GM23338 (cell line): ENCODE measurements around the gene PDE3A. TPM values are rescaled to one million over a fixed set of nuclear protein-coding genes. Genes with fewer than 3 reads are reported as not detected.

Source experiments
- ATAC-seq: fragments of 200-7000 bp; cut with Tn5 transposase; 3 replicates; pipeline ENCODE4 v1.9.1; 2020
- DNase-seq: peaks from one replicate; pipeline ENCODE4 v3.0.0-alpha.2; 2015; ENCODE audit warnings: low spot score
- H2AFZ ChIP-seq: fragments of 200-600 bp; sonication (generic); 2 replicates; pipeline ENCODE4 v1.8.0; 2016; ENCODE audit warnings: antibody characterized with exemption, mild to moderate bottlenecking, moderate library complexity
- H3F3A ChIP-seq: fragments of 200-600 bp; sonication (generic); replicated peaks from 2 replicates; pipeline ENCODE4 v1.8.0; 2017; ENCODE audit warnings: antibody characterized with exemption, mixed run types, low read depth
- H3K27ac ChIP-seq: fragments of 200-600 bp; sonication (generic); 2 replicates; pipeline ENCODE4 v1.6.1; 2016; ENCODE audit warnings: low read depth
- H3K27me3 ChIP-seq: fragments of 200-600 bp; sonication (generic); 2 replicates; pipeline ENCODE4 v1.8.0; 2016; ENCODE audit warnings: mild to moderate bottlenecking, mixed run types, moderate library complexity; ENCODE audit not compliant: insufficient read depth
- H3K36me3 ChIP-seq: fragments of 200-600 bp; sonication (generic); 2 replicates; pipeline ENCODE4 v1.8.0; 2016; ENCODE audit warnings: mild to moderate bottlenecking; ENCODE audit not compliant: insufficient read depth
- H3K4me1 ChIP-seq: fragments of 200-600 bp; sonication (generic); 2 replicates; pipeline ENCODE4 v1.8.0; 2016; ENCODE audit warnings: mild to moderate bottlenecking, moderate library complexity; ENCODE audit not compliant: insufficient read depth
- H3K4me2 ChIP-seq: fragments of 200-600 bp; sonication (generic); 2 replicates; pipeline ENCODE4 v1.7.1; 2017; ENCODE audit warnings: mixed run types
- H3K4me3 ChIP-seq: fragments of 200-600 bp; sonication (generic); 2 replicates; pipeline ENCODE4 v1.6.1; 2016; ENCODE audit warnings: mixed run types
- H3K79me2 ChIP-seq: fragments of 200-600 bp; sonication (generic); replicated peaks from 2 replicates; pipeline ENCODE4 v1.8.0; 2017; ENCODE audit warnings: mild to moderate bottlenecking; ENCODE audit not compliant: insufficient read depth
- H3K9me2 ChIP-seq: fragments of 200-600 bp; sonication (generic); 2 replicates; pipeline ENCODE4 v1.8.0; 2017; ENCODE audit not compliant: insufficient read depth
- H4K20me1 ChIP-seq: fragments of 200-600 bp; sonication (generic); replicated peaks from 2 replicates; pipeline ENCODE4 v1.8.0; 2017; ENCODE audit warnings: mild to moderate bottlenecking; ENCODE audit not compliant: insufficient read depth
- H3K27ac Mint-ChIP-seq: 2 replicates; pipeline ENCODE4 v1.8.0; 2020; ENCODE audit warnings: inconsistent platforms, mild to moderate bottlenecking, moderate library complexity, mixed read lengths
- H3K27me3 Mint-ChIP-seq: 3 replicates; pipeline ENCODE4 v1.8.0; 2022; ENCODE audit warnings: low read depth, mild to moderate bottlenecking, moderate library complexity, mixed read lengths, inconsistent platforms; ENCODE audit not compliant: insufficient read depth, poor library complexity
- H3K36me3 Mint-ChIP-seq: 3 replicates; pipeline ENCODE4 v1.8.0; 2021; ENCODE audit warnings: low read depth, mild to moderate bottlenecking, inconsistent platforms, moderate library complexity, mixed read lengths
- H3K4me1 Mint-ChIP-seq: 3 replicates; pipeline ENCODE4 v1.8.0; 2020; ENCODE audit warnings: mild to moderate bottlenecking, inconsistent platforms, mixed read lengths
- H3K4me3 Mint-ChIP-seq: 3 replicates; pipeline ENCODE4 v1.8.0; 2021; ENCODE audit warnings: moderate library complexity, mild to moderate bottlenecking, inconsistent platforms, mixed read lengths
- H3K9me3 Mint-ChIP-seq: 3 replicates; pipeline ENCODE4 v1.8.0; 2020; ENCODE audit warnings: moderate library complexity, mild to moderate bottlenecking, inconsistent platforms, mixed read lengths
- ETS1 ChIP-seq: IDR thresholded peaks from 2 replicates; pipeline ENCODE4 v1.6.1; 2016; ENCODE audit warnings: antibody characterized with exemption
- ZNF462 ChIP-seq: fragments of 250-450 bp; sonication (Bioruptor Pico); IDR thresholded peaks from 2 replicates; pipeline ENCODE4 v1.5.0; 2020; ENCODE audit warnings: mild to moderate bottlenecking, moderate library complexity
- polyA plus RNA-seq: library from polyadenylated mRNA; unstranded; fragments of >200 nt; fragmentation: Nextera tagmentation; extraction: Ambion mirVana; gene quantifications from 2 replicates; pipeline ENCODE4 v1.2.1, GENCODE V29; 2016
- total RNA-seq: library from RNA; depleted of rRNA; stranded (reverse); fragments of >200 nt; shearing (Covaris generic); gene quantifications from 2 replicates; pipeline ENCODE4 v1.2.3, GENCODE V29; 2014
- TF ChIP-seq, protein P1 (sequence below), 2 experiments: fragments of 200-600 bp in 1 of 2; sonication (generic) in 1 of 2; conservative IDR thresholded peaks; 2 replicates each; pipeline versions ENCODE4 v1.5.1 to v1.6.1; 2016 to 2017; ENCODE audit warnings: antibody characterized with exemption in 2 of 2, low read depth in 2 of 2, mild to moderate bottlenecking in 2 of 2, moderate library complexity in 1 of 2

The PDE3A gene
- total and polyA plus RNA-seq, 2 experiments from 2014 or later, result 2.7 to 9.2 TPM

GRCh38 chr12:20711846-20712245 is 343.5 kb downstream of the PDE3A start (continued):
- no peak for TF ChIP-seq ZNF462

- Histone ChIP-seq H3K27me3 (no peaks in the 10 kb centered on the region), H3K79me2 (no peaks in the 10 kb centered on the region), H3F3A (no peaks in the 10 kb centered on the region), H3K4me3 (no peak overlapping the region), H3K4me1 (no peaks in the 10 kb centered on the region), H3K27ac (no peak overlapping the region), H2AFZ (peak overlapping the region; percentile 23; the same call in 1 of the 2 replicates), H3K36me3 (no peaks in the 10 kb centered on the region), H3K4me2 (no peak overlapping the region), H4K20me1 (no peaks in the 10 kb centered on the region), H3K9me2 (no peaks in the 10 kb centered on the region)
- H3K9me3 Mint-ChIP-seq, result no peaks in the 10 kb centered on the region
- H3K27ac Mint-ChIP-seq, result no peak overlapping the region; the same call in 1 of the 2 replicates
- TF ChIP-seq, protein P1, sequence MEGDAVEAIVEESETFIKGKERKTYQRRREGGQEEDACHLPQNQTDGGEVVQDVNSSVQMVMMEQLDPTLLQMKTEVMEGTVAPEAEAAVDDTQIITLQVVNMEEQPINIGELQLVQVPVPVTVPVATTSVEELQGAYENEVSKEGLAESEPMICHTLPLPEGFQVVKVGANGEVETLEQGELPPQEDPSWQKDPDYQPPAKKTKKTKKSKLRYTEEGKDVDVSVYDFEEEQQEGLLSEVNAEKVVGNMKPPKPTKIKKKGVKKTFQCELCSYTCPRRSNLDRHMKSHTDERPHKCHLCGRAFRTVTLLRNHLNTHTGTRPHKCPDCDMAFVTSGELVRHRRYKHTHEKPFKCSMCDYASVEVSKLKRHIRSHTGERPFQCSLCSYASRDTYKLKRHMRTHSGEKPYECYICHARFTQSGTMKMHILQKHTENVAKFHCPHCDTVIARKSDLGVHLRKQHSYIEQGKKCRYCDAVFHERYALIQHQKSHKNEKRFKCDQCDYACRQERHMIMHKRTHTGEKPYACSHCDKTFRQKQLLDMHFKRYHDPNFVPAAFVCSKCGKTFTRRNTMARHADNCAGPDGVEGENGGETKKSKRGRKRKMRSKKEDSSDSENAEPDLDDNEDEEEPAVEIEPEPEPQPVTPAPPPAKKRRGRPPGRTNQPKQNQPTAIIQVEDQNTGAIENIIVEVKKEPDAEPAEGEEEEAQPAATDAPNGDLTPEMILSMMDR (conservative IDR thresholded peaks at IDR 0.05; ENCODE audit: low read depth in 2 of 2), result peak; percentile 60 to 67
- no peak for TF ChIP-seq ETS1
- no peak overlapping the region for H3K4me3 Mint-ChIP-seq
- H3K36me3 Mint-ChIP-seq, result no peaks in the 10 kb centered on the region
- peaks cover 2% of the 10 kb centered on the region for H3K27me3 Mint-ChIP-seq
- H3K4me1 Mint-ChIP-seq, result peaks cover 6% of the 10 kb centered on the region; the same call in 2 of the 3 replicates
- peak; percentile 98 for ATAC-seq
- DNase-seq, result peak; percentile 80
These were observed 347.7 kb downstream of the PDE3A start for GRCh38 chr12:20716037-20716436.
